GM12878 (cell line): ENCODE results near the gene ZIC2. TPM values are rescaled to one million over a fixed set of nuclear protein-coding genes. Genes with fewer than 3 reads are reported as not detected.

Experiments used
- ATAC-seq: fragments of 200-7000 bp; cut with Tn5 transposase; 3 replicates; pipeline ENCODE4 v1.9.1; 2020; ENCODE audit warnings: mild to moderate bottlenecking, moderate library complexity
- BruUV-seq: library from RNA; stranded (reverse); fragments of 400-500 nt; replicated peaks from 2 replicates; lab custom pipeline; 2021; lab: Mats Ljungman, UMichigan
- CTCF ChIA-PET: fragments of 300-600 bp; sonication (Branson Sonifier 250); formaldehyde crosslinking; extraction: SDS; loops from one replicate; lab custom pipeline; 2021; ENCODE audit warnings: inconsistent platforms; lab: Yijun Ruan, JAX
- POLR2A ChIA-PET: fragments of 350-600 bp; formaldehyde crosslinking; extraction: SDS; loops from one replicate; lab custom pipeline; 2021; ENCODE audit warnings: inconsistent platforms; lab: Charles Lee
- RAD21 ChIA-PET: fragments of 300-600 bp; sonication (Branson Sonifier 250); formaldehyde crosslinking; loops from one replicate; lab custom pipeline; 2023; ENCODE audit warnings: antibody characterized with exemption; ENCODE audit not compliant: unreplicated experiment; lab: Charles Lee
- SMC1A ChIA-PET: fragments of 300-600 bp; sonication (Branson Sonifier 250); formaldehyde crosslinking; loops from one replicate; lab custom pipeline; 2023; ENCODE audit not compliant: unreplicated experiment, uncharacterized antibody; lab: Charles Lee
- DNase-seq: peaks from one replicate; pipeline ENCODE4 v3.0.0-alpha.2; 2011; ENCODE audit warnings: low read depth, low spot score
- FAIRE-seq: peaks from 3 replicates; lab custom pipeline; 2011; peaks lifted over from hg19 to GRCh38; lab: Jason Lieb, UNC
- H2AFZ ChIP-seq: 2 replicates; pipeline ENCODE4 v1.6.0; 2011; ENCODE audit warnings: low read depth, low read length, control low read depth; ENCODE audit not compliant: control insufficient read depth
- H3K27ac ChIP-seq: 2 replicates; pipeline ENCODE4 v1.5.1; 2011; ENCODE audit warnings: control low read depth; ENCODE audit not compliant: control insufficient read depth, insufficient read depth
- H3K27me3 ChIP-seq, 2 experiments: replicated peaks in 1 of 2; 2 replicates each; pipeline versions ENCODE4 v1.6.0 to v1.6.1; 2011; ENCODE audit warnings: low read length in 1 of 2; ENCODE audit not compliant: control insufficient read depth in 2 of 2, insufficient read depth in 2 of 2
- H3K36me3 ChIP-seq, 2 experiments: 2 replicates each; pipeline ENCODE4 v1.5.1; 2011; ENCODE audit warnings: low read length in 1 of 2; ENCODE audit not compliant: control insufficient read depth in 2 of 2, insufficient read depth in 2 of 2
- H3K4me1 ChIP-seq: 2 replicates; pipeline ENCODE4 v1.6.1; 2011; ENCODE audit warnings: mild to moderate bottlenecking, low read length, moderate library complexity, mixed read lengths; ENCODE audit not compliant: control insufficient read depth, insufficient read depth
- H3K4me2 ChIP-seq: 2 replicates; pipeline ENCODE4 v1.6.0; 2011; ENCODE audit warnings: control low read depth; ENCODE audit not compliant: control insufficient read depth, insufficient read depth
- H3K4me3 ChIP-seq: fragments of 200-600 bp; sonication (generic); 2 replicates; pipeline ENCODE4 v1.5.1; 2016
- H3K79me2 ChIP-seq: 2 replicates; pipeline ENCODE4 v1.6.0; 2011; ENCODE audit warnings: low read length; ENCODE audit not compliant: control insufficient read depth, insufficient read depth
- H3K9ac ChIP-seq: 2 replicates; pipeline ENCODE4 v1.8.0; 2011; ENCODE audit warnings: low read length, control low read depth, mixed read lengths; ENCODE audit not compliant: control insufficient read depth, insufficient read depth
- H3K9me3 ChIP-seq: replicated peaks from 3 replicates; pipeline ENCODE4 v1.5.1; 2011; ENCODE audit warnings: mild to moderate bottlenecking, low read length; ENCODE audit not compliant: control insufficient read depth, insufficient read depth
- H4K20me1 ChIP-seq: 2 replicates; pipeline ENCODE4 v1.6.0; 2011; ENCODE audit not compliant: control insufficient read depth, insufficient read depth
- ATF3 ChIP-seq: IDR thresholded peaks from 2 replicates; pipeline ENCODE4 v1.6.1; 2011; ENCODE audit warnings: low read depth, mild to moderate bottlenecking, low read length, moderate library complexity, borderline replicate concordance; ENCODE audit errors: extremely low read depth
- DPF2 ChIP-seq: fragments of 450-650 bp; IDR thresholded peaks from 2 replicates; pipeline ENCODE4 v1.6.1; 2017; ENCODE audit warnings: mild to moderate bottlenecking
- E2F4 ChIP-seq: IDR thresholded peaks from 2 replicates; pipeline ENCODE4 v1.6.1; 2012; ENCODE audit warnings: low read depth, low read length, improper control_type of control experiment
- GATAD2B ChIP-seq: fragments of 450-650 bp; conservative IDR thresholded peaks from 2 replicates; pipeline ENCODE4 v1.6.1; 2017; ENCODE audit warnings: low read depth, mild to moderate bottlenecking, moderate library complexity
- MEF2B ChIP-seq: fragments of 450-650 bp; IDR thresholded peaks from 2 replicates; pipeline ENCODE4 v1.6.1; 2018; ENCODE audit warnings: mild to moderate bottlenecking, moderate library complexity; ENCODE audit not compliant: partially characterized antibody, poor library complexity, severe bottlenecking
- NBN ChIP-seq: fragments of 450-650 bp; IDR thresholded peaks from 2 replicates; pipeline ENCODE4 v1.6.1; 2016
- NFIC ChIP-seq: IDR thresholded peaks from 2 replicates; pipeline ENCODE4 v1.6.1; 2012; ENCODE audit warnings: low read depth, mild to moderate bottlenecking, inconsistent platforms, low read length, moderate library complexity
- RCOR1 ChIP-seq: conservative IDR thresholded peaks from 2 replicates; pipeline ENCODE4 v1.6.1; 2012; ENCODE audit warnings: low read depth, low read length, improper control_type of control experiment
- SIX5 ChIP-seq: IDR thresholded peaks from 2 replicates; pipeline ENCODE4 v1.6.1; 2011; ENCODE audit warnings: mild to moderate bottlenecking, low read depth, low read length, moderate library complexity; ENCODE audit not compliant: severe bottlenecking
- SP1 ChIP-seq: IDR thresholded peaks from one replicate; pipeline ENCODE4 v1.6.1; 2011; ENCODE audit warnings: low read depth, low read length
- SREBF2 ChIP-seq: IDR thresholded peaks from 2 replicates; pipeline ENCODE4 v1.6.1; 2012; ENCODE audit warnings: mild to moderate bottlenecking, low read length
- WGBS: methylation state at CpG from one replicate; pipeline ENCODE4 v1.1.6; 2016; ENCODE audit warnings: low lambda C conversion rate; ENCODE audit not compliant: insufficient replicate concordance, insufficient coverage; ENCODE audit errors: missing lambda C conversion rate; 5-methylcytosine and 5-hydroxymethylcytosine counted together
- in situ Hi-C: fragments of 300-500 bp; cut with MboI; formaldehyde crosslinking; loops from 9 replicates; pipeline ENCODE4 v1.14.3; 2018; ENCODE audit warnings: mixed read lengths
- intact Hi-C: fragments of 100-400 bp; cut with micrococcal nuclease; formaldehyde crosslinking; loops from one replicate; pipeline ENCODE4 v1.14.2; 2022; ENCODE audit not compliant: unreplicated experiment
- polyA plus RNA-seq, 11 experiments: library from polyadenylated mRNA; depleted of rRNA in 4 of 11; unstranded in 6 of 11; stranded (reverse) in 5 of 11; fragments of >200 nt; fragmentation: Nextera tagmentation in 4 of 11; fragmentation: Illumina TruSeq in 1 of 11; extraction: Ambion mirVana in 4 of 11; extraction: Trizol in 1 of 11; gene quantifications; 1 replicate in 1 of 11; 2 replicates in 10 of 11; pipeline versions ENCODE4 v1.2.1 to v1.2.3, GENCODE V29; 2011 to 2016; ENCODE audit warnings: inconsistent platforms in 2 of 11, missing spikeins in 2 of 11, low read depth in 1 of 11
- total RNA-seq, 4 experiments: library from RNA; depleted of rRNA in 3 of 4; stranded (reverse); fragments of >200 nt in 3 of 4; fragmentation: Illumina TruSeq in 1 of 4; extraction: Trizol in 1 of 4; gene quantifications; 2 replicates each; pipeline versions ENCODE4 v1.2.1 to v1.2.3, GENCODE V29; 2013 to 2021
- TF ChIP-seq, protein P1 (sequence below): fragments of 450-650 bp; conservative IDR thresholded peaks from 2 replicates; pipeline ENCODE4 v1.6.1; 2017; ENCODE audit warnings: mild to moderate bottlenecking, moderate library complexity

The ZIC2 gene
- total and polyA plus RNA-seq, 10 of the 15 experiments (the other 5 are each of a cell fraction or from before 2014, with no cell fraction given), result 0.05 TPM; not detected in 8

- ChIA-PET RAD21 (no interaction called here), POLR2A (no interaction called here), SMC1A (no interaction called here), CTCF (no interaction called here)
- H3K27ac ChIP-seq, result no peak overlapping the region
- no peaks in the 10 kb centered on the region; the same call in 1 of the 3 replicates for H3K9me3 ChIP-seq
- intact Hi-C loops, result no loop called here
- H3K9ac ChIP-seq, result no peak overlapping the region
- 68% methylated on average over 11 of the region's 11 CpGs for WGBS
- FAIRE-seq (no peak), ATAC-seq (no peak), DNase-seq (no peak)
- H3K4me2 ChIP-seq, result no peak overlapping the region
- BruUV-seq, result no TSS peak
- peaks cover 4 to 16% of the 10 kb centered on the region in 2 experiments; a peak in 3 of 4 replicates for H3K27me3 ChIP-seq
- no peak overlapping the region for H3K4me3 ChIP-seq
- H3K79me2 ChIP-seq, result no peaks in the 10 kb centered on the region
- no peaks in the 10 kb centered on the region for H3K36me3 ChIP-seq
- no peak overlapping the region for H2AFZ ChIP-seq
- peaks cover 4% of the 10 kb centered on the region; the same call in 1 of the 2 replicates for H3K4me1 ChIP-seq
- in situ Hi-C loops, result no loop called here
- H4K20me1 ChIP-seq, result no peaks in the 10 kb centered on the region
- TF ChIP-seq MEF2B (no peak), ATF3 (no peak), SP1 (no peak)
Measured at GRCh38 chr13:99998261-99998660, 16.7 kb downstream of the ZIC2 start.

GRCh38 chr13:100014621-100015020 lies 33.0 kb downstream of the ZIC2 start:
- WGBS, result 83% methylated on average over 1 of the region's 1 CpG
- Histone ChIP-seq H3K4me3 (no peak overlapping the region), H3K9ac (no peak overlapping the region), H3K4me2 (no peak overlapping the region), H3K9me3 (no peaks in the 10 kb centered on the region), H3K4me1 (no peaks in the 10 kb centered on the region), H2AFZ (no peak overlapping the region), H3K27me3 (peaks cover 0 to 3% of the 10 kb centered on the region in 2 experiments; a peak in 1 of 4 replicates), H3K79me2 (no peaks in the 10 kb centered on the region), H3K36me3 (no peaks in the 10 kb centered on the region), H3K27ac (no peak overlapping the region), H4K20me1 (no peaks in the 10 kb centered on the region)
- in situ Hi-C loops, result no loop called here
- ChIA-PET POLR2A (interaction anchor here (0.5 kb wide), 1 partner anchor 187 kb away, joined by 8 read pairs; no protein-coding TSS in a partner anchor), SMC1A (no interaction called here), CTCF (no interaction called here), RAD21 (no interaction called here)
- DNase-seq, result no peak
- no TSS peak for BruUV-seq
- intact Hi-C loops, result no loop called here
- no peak for ATAC-seq
- no peak for FAIRE-seq
- TF ChIP-seq, protein P1, sequence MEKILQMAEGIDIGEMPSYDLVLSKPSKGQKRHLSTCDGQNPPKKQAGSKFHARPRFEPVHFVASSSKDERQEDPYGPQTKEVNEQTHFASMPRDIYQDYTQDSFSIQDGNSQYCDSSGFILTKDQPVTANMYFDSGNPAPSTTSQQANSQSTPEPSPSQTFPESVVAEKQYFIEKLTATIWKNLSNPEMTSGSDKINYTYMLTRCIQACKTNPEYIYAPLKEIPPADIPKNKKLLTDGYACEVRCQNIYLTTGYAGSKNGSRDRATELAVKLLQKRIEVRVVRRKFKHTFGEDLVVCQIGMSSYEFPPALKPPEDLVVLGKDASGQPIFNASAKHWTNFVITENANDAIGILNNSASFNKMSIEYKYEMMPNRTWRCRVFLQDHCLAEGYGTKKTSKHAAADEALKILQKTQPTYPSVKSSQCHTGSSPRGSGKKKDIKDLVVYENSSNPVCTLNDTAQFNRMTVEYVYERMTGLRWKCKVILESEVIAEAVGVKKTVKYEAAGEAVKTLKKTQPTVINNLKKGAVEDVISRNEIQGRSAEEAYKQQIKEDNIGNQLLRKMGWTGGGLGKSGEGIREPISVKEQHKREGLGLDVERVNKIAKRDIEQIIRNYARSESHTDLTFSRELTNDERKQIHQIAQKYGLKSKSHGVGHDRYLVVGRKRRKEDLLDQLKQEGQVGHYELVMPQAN, result no peak
- TF ChIP-seq RCOR1 (no peak), SIX5 (no peak), NBN (no peak), SREBF2 (no peak), DPF2 (no peak), GATAD2B (no peak), E2F4 (no peak), NFIC (no peak), SP1 (no peak)
